ENCODE data around the gene DACH2. TPM values are rescaled to one million over a fixed set of nuclear protein-coding genes. Genes with fewer than 3 reads are reported as not detected.

Gene DACH2
- total and polyA plus RNA-seq, 11 donors: not detected

DNA sequence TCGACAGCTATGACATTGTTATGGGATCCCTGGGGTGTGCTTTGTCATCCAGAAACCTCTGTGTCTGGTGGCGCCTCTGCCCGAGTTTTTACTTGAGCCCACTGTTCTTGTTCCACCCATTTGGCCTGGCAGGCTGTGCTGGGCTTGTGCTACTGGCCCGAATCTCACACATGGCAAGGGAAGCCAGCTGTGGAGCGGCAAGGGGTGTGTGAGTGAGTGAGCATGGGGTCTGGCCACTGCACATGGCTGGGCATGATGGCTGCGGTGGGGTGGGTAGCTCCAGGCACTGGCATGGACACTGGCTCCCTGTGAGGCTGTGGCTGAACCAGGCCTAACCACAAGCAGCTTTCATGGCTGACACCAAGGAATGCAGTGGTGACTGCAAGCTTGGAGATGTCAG is 89.2 kb downstream of the DACH2 start:
- WGBS, 4 donors: 70 to 83% (median 76%) methylated on average over 5 to 6 of the region's 6 CpGs
- H3K27ac ChIP-seq: no peak overlapping the region
- no peaks in the 10 kb centered on the region for H3K4me1 ChIP-seq
- TF ChIP-seq POLR2A (IDR thresholded peaks at IDR 0.05) (no peak), CTCF (IDR thresholded peaks at IDR 0.05) (no peak)
- no peak overlapping the region for H3K4me3 ChIP-seq
- H3K9me3 ChIP-seq: peaks cover 0 to 14% (median 0%) of the 10 kb centered on the region in 12 donors
- DNase-seq: no peak
- no peaks in the 10 kb centered on the region for H3K27me3 ChIP-seq
- intact Hi-C loops (cut with DNase I): no loop called here
- ATAC-seq: no peak
- H3K36me3 ChIP-seq: no peaks in the 10 kb centered on the region

- no peaks in the 10 kb centered on the region for H3K4me1 ChIP-seq
- TF ChIP-seq POLR2A (IDR thresholded peaks at IDR 0.05) (no peak), CTCF (IDR thresholded peaks at IDR 0.05) (no peak)
- no peak overlapping the region for H3K4me3 ChIP-seq
- DNase-seq (no peak), ATAC-seq (no peak)
- H3K27me3 ChIP-seq: no peaks in the 10 kb centered on the region
- H3K36me3 ChIP-seq: no peaks in the 10 kb centered on the region
- WGBS, 4 donors: 84 to 97% (median 96%) methylated on average over 1 of the region's 1 CpG
- H3K27ac ChIP-seq: no peak overlapping the region
- intact Hi-C loops (cut with DNase I): no loop called here
- H3K9me3 ChIP-seq: peaks cover 0 to 16% (median 0%) of the 10 kb centered on the region in 12 donors
Observed at GRCh38 chrX:86241547-86241946, 93.3 kb downstream of the DACH2 start.

DNA sequence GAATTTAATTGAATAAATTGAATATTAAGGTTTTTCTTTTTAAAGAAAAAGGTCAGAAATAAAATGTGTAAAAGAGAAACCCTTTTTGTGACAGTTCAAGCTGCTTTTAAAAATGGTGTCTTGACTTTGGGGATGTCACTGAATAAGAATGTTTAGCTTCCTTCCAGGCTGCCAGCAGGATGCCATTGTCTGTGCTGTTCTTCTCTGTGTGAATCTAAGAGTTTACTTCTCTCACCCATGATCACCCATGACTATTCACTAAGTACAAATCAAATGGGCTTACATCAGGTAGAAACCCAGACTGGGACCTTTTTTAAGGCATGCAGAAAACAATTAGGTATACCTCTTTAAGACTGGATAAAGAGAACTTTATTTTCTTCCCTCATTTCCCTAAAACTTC is 115.3 kb downstream of the DACH2 start:
- intact Hi-C loops (cut with DNase I): no loop called here
- Histone ChIP-seq H3K36me3 (no peaks in the 10 kb centered on the region), H3K27ac (no peak overlapping the region), H3K4me3 (no peak overlapping the region), H3K4me1 (no peaks in the 10 kb centered on the region), H3K9me3 (no peaks in the 10 kb centered on the region), H3K27me3 (peaks cover 0 to 7% (median 0%) of the 10 kb centered on the region in 9 donors)
- ATAC-seq (no peak), DNase-seq (no peak)
- TF ChIP-seq CTCF (IDR thresholded peaks at IDR 0.05) (no peak), POLR2A (IDR thresholded peaks at IDR 0.05) (no peak)

DNA sequence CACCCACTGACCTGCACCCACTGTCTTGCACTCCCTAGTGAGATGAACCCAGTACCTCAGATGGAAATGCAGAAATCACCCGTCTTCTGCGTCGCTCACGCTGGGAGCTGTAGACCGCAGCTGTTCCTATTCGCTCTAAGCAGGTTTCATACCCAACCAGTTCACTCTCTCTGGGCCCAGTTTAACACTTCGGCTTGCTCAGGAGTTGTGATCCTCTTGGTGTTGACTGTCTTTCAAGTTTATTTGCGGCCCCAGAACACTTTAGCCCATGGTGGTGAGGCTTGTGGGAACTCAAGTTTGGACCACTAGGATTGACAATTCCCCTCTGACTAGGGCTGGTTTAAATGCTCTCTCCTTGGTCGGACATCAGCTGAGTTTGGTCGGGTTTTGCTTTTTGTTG is 147.0 kb downstream of the DACH2 start:
- no peak for TF ChIP-seq POLR2A (IDR thresholded peaks at IDR 0.05)
- TF ChIP-seq CTCF (IDR thresholded peaks at IDR 0.05): no peak
- WGBS, 4 donors: 67 to 89% (median 79%) methylated on average over 10 of the region's 10 CpGs
- no peak for DNase-seq
- intact Hi-C loops (cut with DNase I): no loop called here
- no peak overlapping the region for H3K4me3 ChIP-seq
- no peak overlapping the region for H3K27ac ChIP-seq
- ATAC-seq: no peak
- H3K4me1 ChIP-seq: no peaks in the 10 kb centered on the region
- no peaks in the 10 kb centered on the region for H3K9me3 ChIP-seq
- no peaks in the 10 kb centered on the region for H3K36me3 ChIP-seq
- no peaks in the 10 kb centered on the region for H3K27me3 ChIP-seq
